NCI-H510A (cell line): ENCODE data around the gene ITGAD.

Experiments
- DNase-seq: peaks from one replicate; lab custom pipeline; 2025; lab: John Stamatoyannopoulos, UW

Gene ITGAD

DNA sequence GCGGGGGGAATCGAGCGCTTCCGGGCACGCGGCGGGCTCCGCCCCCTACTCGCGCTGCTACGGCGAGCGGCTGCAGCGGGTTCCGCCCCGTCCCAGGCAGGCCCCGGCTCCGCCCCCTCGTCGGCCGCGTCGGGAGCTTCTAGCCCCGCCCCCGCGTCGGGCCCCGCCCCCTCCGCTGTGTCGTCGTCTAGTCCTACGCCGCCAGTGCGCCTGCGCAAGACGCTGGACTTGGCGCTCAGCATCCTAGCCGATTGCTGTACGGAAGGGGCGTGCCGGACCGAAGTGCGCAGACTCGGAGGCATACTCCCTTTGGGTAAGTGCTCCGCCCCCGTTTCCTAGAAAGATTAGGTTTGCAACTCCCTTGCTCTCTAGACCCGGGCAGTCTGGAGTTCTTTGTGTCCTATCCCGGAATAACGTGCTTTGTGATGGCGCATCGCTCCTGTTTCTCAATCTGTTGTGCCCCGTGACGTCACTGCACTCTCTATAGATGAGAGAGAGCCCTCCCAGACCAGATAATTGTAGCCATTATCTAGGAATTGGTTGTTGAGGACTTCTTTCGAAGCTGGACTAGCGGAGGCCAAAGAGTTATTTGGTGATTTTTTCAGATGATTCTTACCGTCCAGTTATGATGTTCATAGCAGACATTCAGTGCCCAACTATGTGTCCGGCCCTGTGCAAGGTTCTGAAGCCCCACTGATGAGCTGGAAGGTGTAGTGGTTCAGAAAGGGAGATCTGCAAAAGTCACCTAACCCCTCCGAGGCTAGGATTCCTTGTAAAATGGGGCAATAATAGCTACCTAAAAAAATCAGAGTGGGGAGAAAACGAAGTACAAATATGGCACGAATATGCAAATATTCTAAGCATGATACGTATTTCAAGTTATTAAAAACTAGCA is 66.8 kb downstream of the ITGAD start:
- peak; percentile 99 for DNase-seq

- DNase-seq: no peak
These were observed 67.5 kb downstream of the ITGAD start for GRCh38 chr16:31460582-31461002.

- DNase-seq: no peak
These were observed 68.2 kb downstream of the ITGAD start for GRCh38 chr16:31461201-31461920.

GRCh38 chr16:31461921-31462804 is 69.0 kb downstream of the ITGAD start:
- DNase-seq: no peak

DNA sequence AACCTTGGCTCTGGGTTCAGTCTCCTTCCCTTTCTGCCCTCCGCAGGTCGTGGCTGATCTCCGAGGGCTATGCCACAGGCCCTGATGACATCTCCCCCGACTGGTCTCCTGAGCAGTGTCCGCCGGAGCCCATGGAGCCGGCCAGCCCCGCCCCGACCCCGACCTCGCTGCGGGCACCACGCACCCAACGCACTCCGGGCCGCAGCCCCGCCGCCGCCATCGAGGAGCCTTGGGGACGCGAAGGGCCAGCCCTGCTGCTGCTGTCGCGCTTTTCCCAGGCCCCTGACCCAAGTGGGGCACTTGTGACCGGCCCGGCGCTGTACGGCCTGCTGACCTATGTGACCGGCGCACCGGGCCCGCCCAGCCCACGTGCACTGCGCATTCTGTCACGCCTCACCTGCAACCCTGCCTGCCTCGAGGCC is 71.2 kb downstream of the ITGAD start:
- DNase-seq: no peak

- DNase-seq: no peak
These were observed 71.7 kb downstream of the ITGAD start for GRCh38 chr16:31464781-31465260.

- no peak for DNase-seq
These were observed 72.7 kb downstream of the ITGAD start for GRCh38 chr16:31465788-31466370.

DNA sequence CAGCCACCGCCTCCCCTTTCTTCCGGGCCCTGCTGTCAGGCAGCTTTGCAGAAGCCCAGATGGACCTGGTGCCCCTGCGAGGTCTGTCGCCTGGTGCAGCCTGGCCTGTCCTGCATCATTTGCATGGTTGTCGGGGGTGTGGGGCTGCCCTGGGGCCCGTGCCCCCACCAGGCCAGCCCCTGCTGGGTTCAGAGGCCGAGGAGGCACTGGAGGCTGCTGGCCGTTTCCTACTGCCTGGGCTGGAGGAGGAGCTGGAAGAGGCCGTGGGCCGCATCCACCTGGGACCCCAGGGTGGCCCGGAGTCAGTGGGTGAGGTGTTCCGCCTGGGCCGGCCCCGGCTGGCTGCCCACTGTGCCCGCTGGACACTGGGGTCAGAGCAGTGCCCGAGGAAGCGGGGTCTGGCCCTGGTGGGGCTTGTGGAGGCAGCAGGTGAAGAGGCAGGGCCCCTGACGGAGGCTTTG is 73.3 kb downstream of the ITGAD start:
- DNase-seq: no peak

DNA sequence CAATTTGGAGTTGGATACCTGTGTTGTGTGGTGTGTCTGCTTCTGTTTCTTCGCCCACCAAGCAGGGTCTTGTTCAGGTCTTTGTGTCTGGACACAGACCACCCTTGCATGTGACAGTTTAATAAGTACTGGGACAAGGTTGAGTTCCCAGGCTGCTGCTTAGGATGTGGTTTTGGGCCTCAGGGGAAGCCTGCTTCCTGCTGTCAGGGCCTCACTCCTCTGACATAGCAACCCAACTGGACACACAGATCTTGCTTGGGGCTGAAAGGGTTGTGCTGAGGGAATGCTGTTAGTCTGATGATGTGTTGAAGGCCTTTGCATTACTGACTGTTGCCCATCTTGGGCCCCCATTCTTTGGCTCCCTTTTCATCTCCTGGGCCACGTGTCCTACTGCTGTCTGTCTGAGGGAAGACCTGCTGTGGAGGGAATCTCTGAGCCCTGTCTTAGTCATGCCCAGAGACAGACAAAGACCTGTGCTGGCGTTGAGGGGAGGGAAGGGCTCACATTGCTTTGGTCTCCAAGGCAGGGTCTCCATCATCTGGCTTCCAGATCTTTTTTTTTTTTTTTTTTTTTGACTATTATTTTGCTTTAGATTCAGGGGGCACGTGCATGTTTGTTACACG is 74.1 kb downstream of the ITGAD start:
- DNase-seq: no peak

GRCh38 chr16:31467858-31468257 is 74.7 kb downstream of the ITGAD start:
- DNase-seq: no peak

DNA sequence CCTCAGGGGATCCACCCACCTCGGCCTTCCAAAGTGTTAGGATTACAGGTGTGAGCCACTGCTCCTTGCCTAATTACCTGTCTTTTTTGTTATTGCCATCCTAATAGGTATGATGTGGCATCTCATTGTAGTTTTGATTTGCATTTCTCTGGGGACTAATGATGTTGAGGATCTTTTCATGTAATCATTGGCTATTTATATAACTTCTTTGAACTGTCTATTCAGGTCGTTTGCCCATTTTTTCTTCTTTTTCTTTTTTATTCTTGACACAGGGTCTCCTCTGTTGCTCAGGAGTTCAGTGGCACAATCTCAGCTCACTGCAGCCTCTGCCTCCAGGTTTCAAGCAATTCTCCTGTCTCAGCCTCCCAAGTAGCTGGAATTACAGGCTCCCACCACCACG is 77.5 kb downstream of the ITGAD start:
- DNase-seq: no peak

- no peak for DNase-seq
These were observed 78.2 kb downstream of the ITGAD start for GRCh38 chr16:31471241-31471874.

GRCh38 chr16:31471875-31472708 is 79.0 kb downstream of the ITGAD start, which contains the start of gene TGFB1I1:
Gene TGFB1I1, plus strand, starts transcription at chr16:31472152. Its CDS starts 37 bp downstream, at chr16:31472189.
- peak; percentile 16 for DNase-seq

DNA sequence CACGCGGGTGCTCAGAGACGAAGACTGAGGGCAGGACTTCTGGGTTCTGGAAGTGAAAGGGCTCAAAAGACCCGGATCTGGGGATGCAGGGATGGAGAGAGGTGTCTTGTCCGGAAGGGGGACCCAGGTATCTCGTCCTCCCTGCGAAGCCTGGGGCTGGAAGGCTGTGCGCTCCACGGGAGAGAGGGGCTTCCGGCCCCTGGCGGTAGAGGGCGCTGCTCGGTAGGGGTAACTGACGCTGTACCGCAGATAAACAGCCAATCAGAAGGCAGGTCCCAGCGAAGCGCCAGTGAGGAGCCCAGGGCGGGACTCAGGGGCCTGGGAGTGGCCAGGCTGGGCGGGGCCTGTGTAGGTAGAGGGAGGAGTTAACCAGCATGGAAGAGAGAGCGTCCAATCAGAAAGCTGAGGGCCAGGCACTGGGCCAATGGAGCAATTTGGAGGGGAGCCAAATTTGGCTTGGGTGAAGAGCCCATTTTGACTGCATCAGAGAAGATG is 79.6 kb downstream of the ITGAD start:
- peak; percentile 40 for DNase-seq

- no peak for DNase-seq
These were observed 80.3 kb downstream of the ITGAD start for GRCh38 chr16:31473264-31473984.

- no peak for DNase-seq
These were observed 81.1 kb downstream of the ITGAD start for GRCh38 chr16:31474173-31474714.

DNA sequence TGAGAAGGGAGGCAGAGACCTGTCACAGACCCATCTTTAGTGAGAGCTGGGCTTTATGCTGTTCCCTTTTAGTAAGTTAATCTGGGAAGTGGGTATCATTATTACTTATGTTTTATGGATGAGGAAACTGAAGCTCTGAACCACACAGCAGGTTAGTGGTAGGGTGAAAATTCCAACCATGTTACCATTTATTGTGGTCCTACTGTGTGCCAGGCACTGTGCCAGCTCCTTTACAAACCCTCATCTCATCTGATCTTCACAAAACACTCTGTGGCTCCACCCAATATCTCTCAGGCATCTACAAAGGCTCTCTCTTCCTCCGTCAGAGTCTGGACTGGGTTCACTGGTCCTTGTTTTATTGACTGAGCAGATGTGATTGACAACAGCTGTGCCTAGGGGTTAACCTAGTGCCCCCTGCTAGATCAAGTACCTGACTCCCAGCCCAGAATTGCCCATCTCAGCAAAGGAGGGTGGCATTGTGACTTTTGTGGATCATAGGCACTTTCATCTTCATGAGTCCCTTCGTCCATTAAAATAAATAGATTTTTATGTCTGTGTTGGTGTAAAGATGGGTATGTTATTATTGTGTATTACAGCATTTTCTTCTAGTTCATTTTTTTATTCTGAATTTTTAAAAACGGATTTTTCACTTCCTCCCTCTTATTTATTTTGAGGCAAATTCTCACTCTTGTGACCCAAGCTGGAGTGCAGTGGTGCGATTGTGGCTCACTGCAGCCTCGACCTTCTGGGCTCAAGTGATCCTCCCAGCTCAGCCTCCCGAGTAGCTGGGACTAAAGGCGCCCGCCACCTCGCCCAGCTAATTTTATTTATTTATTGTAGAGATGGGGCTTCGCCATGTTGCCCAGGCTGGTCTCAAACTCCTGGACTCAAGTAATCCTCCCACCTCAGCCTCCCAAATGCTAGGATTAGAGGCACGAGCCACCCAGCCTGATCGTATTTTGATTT is 81.9 kb downstream of the ITGAD start:
- DNase-seq: no peak
